GM21529 (cell line): ENCODE results near the gene KCNK6.
A peak's percentile ranks its signal among the peaks of the same experiment; 100 is the strongest.
"Not testable (repeated sequence)": the region's sequence is repeated elsewhere in the genome, so short reads cannot be mapped to it uniquely, and the experiment has no call there.

Experiments
- ATAC-seq: cut with Tn5 transposase; IDR thresholded peaks from one replicate; pipeline ENCODE4 v1.9.1; 2021; ENCODE audit not compliant: unreplicated experiment

KCNK6 gene

DNA sequence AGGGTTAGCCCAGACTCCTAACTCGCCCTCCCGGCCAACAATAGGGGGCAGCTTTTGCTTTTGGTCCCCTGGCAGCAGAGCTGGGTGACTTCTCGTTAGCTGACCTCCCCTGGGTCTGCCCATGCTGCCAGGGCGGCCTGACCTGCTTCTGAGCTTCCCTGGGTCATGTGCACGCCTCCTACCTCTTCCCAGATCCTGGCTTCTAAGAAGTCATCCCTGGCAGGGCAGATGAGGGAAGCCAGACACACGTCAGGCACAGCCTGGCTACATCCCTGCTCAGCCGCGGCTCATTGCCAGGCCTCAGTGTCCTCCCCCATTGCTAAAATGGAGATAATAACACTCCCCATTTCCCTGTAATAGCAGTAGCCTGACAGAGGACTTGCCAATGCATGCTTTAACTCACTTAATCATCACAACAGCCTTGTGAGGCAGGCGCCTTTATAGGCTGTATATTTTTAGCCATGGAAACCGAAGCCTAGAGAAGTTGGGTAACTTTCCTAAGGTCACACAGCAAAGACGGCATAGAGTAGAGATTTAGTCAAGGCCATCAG is 2.1 kb downstream of the KCNK6 start:
- no peak for ATAC-seq

DNA sequence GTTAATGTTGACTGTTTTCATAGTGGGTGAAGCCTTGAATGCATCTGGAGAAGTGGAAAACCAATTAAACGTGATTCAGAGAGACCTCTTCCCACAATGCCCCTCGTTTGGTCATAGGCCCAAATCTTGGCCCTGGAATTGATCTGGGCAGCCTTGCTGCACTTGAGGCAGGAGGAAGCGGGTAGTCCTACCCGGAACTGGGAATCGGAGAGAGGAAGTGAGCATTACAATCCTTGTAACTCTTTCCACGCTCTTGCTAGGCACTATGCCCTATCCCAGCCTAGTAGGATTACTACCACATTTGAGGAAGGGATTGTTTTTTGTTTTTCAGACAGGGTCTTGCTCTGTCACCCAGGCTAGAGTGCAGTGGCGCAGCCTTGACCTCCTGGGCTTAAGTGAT is 3.6 kb downstream of the KCNK6 start:
- ATAC-seq = no peak

DNA sequence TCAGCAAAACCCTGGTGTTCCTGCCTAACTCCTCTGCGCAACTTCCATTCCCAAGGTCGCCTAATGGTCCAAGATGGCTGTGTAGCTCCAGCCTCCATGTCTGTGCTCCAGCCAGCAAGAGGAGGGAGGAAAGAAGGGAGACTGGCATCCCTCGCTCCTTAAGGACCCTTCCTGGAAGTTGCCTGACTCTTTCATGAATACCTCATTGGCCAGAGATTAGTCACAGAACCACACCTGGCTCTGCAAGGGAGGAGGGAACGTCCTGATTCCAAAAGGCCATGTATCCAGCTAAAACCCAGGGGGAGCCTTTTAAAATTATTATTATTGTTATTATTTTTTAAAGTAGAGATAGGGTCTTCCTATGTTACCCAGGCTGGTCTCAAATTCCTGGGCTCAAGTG is 4.8 kb downstream of the KCNK6 start:
- ATAC-seq = no peak

GRCh38 chr19:38326591-38326990 is 6.9 kb downstream of the KCNK6 start:
- no peak for ATAC-seq

GRCh38 chr19:38329651-38330050 is 10.0 kb downstream of the KCNK6 start:
- ATAC-seq = no peak

- no peak for ATAC-seq
These were observed 12.1 kb downstream of the KCNK6 start for GRCh38 chr19:38331728-38332127.

DNA sequence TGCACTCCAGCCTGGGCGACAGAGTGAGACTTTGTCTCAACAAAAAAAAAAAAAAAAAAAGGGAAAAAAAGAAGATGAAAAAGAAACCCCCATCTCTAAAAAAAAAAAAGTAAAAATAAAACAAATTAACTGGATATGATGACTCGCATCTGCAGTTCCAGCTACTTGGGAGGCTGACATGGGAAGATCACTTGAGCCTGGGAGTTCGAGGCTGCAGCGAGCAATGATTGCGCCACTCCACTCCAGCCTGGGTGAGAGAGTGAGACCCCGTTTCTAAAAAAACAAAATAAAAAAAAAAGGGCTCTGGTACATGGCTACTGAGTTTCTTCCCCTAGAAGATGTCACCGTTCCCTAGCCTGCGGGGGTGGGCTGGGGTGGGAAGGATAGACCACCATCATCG is 13.6 kb downstream of the KCNK6 start:
- no peak for ATAC-seq

GRCh38 chr19:38335949-38336637 is 16.4 kb downstream of the KCNK6 start:
- ATAC-seq = peak; percentile 69

GRCh38 chr19:38336638-38337359 is 17.2 kb downstream of the KCNK6 start:
- peak; percentile 50 for ATAC-seq

DNA sequence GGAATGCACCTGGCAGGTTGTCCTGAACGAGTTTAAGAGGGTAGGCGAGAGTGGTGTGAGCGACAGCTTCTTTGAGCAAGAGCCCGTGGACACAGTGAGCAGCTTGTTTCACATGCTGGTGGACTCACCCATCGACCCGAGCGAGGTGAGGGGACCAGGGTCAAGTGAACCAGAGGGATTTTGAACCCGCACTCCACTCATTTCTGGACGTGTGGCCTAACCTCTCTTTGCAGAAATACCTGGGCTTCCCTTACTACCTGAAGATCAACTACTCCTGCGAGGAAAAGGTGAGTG is 17.7 kb downstream of the KCNK6 start:
- ATAC-seq = no peak

- not testable (repeated sequence) for ATAC-seq
These were observed 19.4 kb downstream of the KCNK6 start for GRCh38 chr19:38339011-38339410.

DNA sequence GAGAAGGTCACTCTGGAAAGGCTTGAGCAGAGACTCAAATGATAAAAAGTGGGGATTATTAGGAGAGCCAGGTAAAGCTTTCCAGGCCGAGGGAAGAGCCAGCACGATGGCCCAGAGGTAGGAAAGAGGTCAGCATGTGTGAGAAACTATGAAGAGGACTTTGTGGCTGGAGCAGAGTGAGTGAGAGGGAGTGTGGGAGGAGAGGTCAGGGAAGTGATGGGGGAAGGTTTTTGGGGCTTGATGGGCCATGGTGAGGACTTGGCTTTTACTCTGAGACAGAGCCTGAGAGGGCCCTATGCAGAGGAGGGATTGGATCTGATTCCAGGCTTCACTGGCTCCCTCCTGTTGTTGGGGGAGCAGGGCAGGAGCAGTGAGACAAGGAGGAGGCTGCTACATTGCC is 21.3 kb downstream of the KCNK6 start:
- ATAC-seq = no peak

DNA sequence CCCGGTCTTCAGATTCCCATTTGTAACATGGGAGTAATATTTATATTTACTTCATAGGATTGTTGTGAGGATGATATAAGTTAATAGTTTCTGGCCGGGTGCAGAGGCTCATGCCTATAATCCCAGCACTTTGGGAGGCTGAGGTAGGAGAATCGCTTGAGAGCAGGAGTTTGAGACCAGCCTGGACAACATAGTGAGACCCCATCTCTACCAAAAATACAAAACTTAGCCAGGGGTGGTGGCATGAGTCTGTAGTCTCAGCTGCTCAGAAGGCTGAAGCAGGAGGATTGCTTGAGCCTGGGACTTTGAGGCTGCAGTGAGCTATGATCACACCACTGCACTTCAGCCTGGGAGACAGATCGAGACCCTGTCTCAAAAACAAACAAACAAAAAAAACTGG is 27.2 kb downstream of the KCNK6 start:
- no peak for ATAC-seq

DNA sequence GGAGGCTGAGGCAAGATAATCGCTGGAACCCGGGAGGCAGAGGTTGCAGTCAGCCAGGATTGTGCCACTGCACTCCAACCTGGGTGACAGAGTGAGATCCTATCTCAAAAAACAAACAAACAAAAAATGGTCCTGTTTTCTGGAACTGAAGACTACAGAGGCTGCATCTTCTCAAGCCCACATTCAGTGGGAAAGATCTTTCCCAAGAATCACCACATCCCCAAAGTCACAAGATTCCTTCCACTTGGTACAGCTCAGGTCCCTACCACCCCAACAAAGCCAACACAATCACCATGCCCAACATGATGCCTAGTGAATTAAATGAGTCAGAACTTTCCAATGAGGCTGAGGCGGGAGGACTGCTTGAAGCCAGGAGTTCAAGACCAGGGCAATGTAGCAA is 31.2 kb downstream of the KCNK6 start:
- ATAC-seq = no peak

GRCh38 chr19:38351865-38352395 is 32.3 kb downstream of the KCNK6 start:
- ATAC-seq = no peak

GRCh38 chr19:38352611-38353010 is 33.0 kb downstream of the KCNK6 start:
- no peak for ATAC-seq

GRCh38 chr19:38355728-38356725 is 36.4 kb downstream of the KCNK6 start:
- ATAC-seq = no peak

DNA sequence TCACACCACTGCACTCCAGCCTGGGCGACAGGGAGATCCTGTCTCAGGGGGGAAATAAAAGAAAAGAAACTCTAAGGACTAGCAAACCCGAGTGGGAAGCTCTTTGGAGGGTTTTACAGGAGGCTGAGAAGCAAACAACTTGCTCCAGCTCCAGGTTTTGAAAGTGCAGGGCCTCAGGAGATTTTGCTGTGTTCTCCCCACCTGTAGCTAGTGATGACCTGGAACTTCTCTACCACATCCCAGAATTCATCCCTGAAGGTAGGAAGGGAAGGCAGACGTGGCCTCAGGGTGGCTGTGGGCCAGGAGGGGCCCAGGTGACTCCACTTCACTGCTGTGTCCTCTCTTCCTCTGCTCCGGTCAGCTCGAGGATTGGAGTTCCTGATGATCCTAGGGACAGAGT is 38.4 kb downstream of the KCNK6 start:
- no peak for ATAC-seq

GRCh38 chr19:38359242-38360021 is 39.8 kb downstream of the KCNK6 start:
- ATAC-seq = no peak

DNA sequence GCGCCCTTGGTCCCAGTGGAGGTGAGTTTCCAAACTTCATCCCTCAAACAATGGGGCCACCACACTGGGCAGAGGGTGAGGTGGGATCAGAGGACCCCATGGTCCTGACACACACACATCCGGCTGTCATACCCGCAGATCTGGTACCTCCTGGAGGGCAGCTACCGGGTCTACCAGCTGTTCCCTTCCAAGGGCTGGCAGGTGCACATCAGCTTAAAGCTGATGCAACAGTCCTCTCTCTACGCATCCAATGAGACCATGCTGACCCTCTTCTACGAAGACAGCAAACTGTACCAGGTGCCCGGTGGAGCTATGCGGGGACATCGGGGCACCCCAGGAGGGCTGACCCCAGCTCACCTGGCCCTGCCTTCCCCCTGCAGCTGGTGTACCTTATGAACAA is 40.7 kb downstream of the KCNK6 start:
- ATAC-seq = no peak
